HT1080 (cell line): ENCODE measurements around the gene DENND4A. TPM values are rescaled to one million over a fixed set of nuclear protein-coding genes. Genes with fewer than 3 reads are reported as not detected.
A peak's percentile ranks its signal among the peaks of the same experiment; 100 is the strongest.

Source experiments
- DNase-seq: peaks from one replicate; pipeline ENCODE4 v3.0.0-alpha.2; 2015; ENCODE audit warnings: low read depth
- polyA plus RNA-seq, 2 experiments: library from polyadenylated mRNA; depleted of rRNA; stranded (reverse); fragments of >200 nt; gene quantifications; 2 replicates each; pipeline ENCODE4 v1.2.3, GENCODE V29; 2015
- total RNA-seq: library from RNA; depleted of rRNA; stranded (reverse); fragments of >200 nt; shearing (Covaris generic); gene quantifications from 2 replicates; pipeline ENCODE4 v1.2.3, GENCODE V29; 2014; rRNA removed

Gene DENND4A
- total RNA-seq: 8.5 and 9.5 TPM in 2 replicates
- polyA plus RNA-seq (2015; cell fraction: cytosol; rRNA removed): 10.1 and 10.4 TPM in 2 replicates
- polyA plus RNA-seq (2015; cell fraction: nucleus; rRNA removed): 17.6 and 18.6 TPM in 2 replicates

- DNase-seq: peak; percentile 97
These were observed at the start of gene DENND4A for GRCh38 chr15:65792138-65792987. Gene DENND4A, minus strand, starts transcription at chr15:65792293. Its CDS starts 35,843 bp downstream, at chr15:65756450.

- peak; percentile 46 for DNase-seq
These were observed 49.2 kb upstream of the DENND4A start for GRCh38 chr15:65841121-65841930.

GRCh38 chr15:65839985-65840384, 47.9 kb upstream of the DENND4A start:
- DNase-seq: no peak

- no peak for DNase-seq
These were observed 47.3 kb upstream of the DENND4A start for GRCh38 chr15:65839354-65839901.

GRCh38 chr15:65837301-65838294, 45.5 kb upstream of the DENND4A start:
- no peak for DNase-seq

GRCh38 chr15:65836665-65837064, 44.6 kb upstream of the DENND4A start:
- no peak for DNase-seq

- DNase-seq: no peak
These were observed 43.4 kb upstream of the DENND4A start for GRCh38 chr15:65835447-65835846.

GRCh38 chr15:65834603-65835282, 42.6 kb upstream of the DENND4A start:
- no peak for DNase-seq

- no peak for DNase-seq
These were observed 41.6 kb upstream of the DENND4A start for GRCh38 chr15:65833501-65834205.

GRCh38 chr15:65832549-65833364, 40.7 kb upstream of the DENND4A start:
- peak; percentile 93 for DNase-seq

- DNase-seq: no peak
These were observed 37.2 kb upstream of the DENND4A start for GRCh38 chr15:65829130-65829764.

GRCh38 chr15:65828585-65828984, 36.5 kb upstream of the DENND4A start:
- DNase-seq: no peak

- no peak for DNase-seq
These were observed 35.0 kb upstream of the DENND4A start for GRCh38 chr15:65827065-65827464.

- DNase-seq: no peak
These were observed 33.0 kb upstream of the DENND4A start for GRCh38 chr15:65824941-65825544.

GRCh38 chr15:65824031-65824743, 32.1 kb upstream of the DENND4A start:
- DNase-seq: peak; percentile 60

- no peak for DNase-seq
These were observed 30.2 kb upstream of the DENND4A start for GRCh38 chr15:65822316-65822715.

GRCh38 chr15:65821070-65821469, 29.0 kb upstream of the DENND4A start:
- DNase-seq: no peak
